Smooth muscle cell (in vitro differentiated cells): ENCODE measurements around the gene SFSWAP. TPM values are rescaled to one million over a fixed set of nuclear protein-coding genes. Genes with fewer than 3 reads are reported as not detected.

Experiments used
- DNase-seq: peaks from one replicate; lab custom pipeline; 2025; ENCODE audit not compliant: unreplicated experiment; lab: John Stamatoyannopoulos, UW
- H2AFZ ChIP-seq: fragments of 200-600 bp; sonication (generic); 2 replicates; pipeline ENCODE4 v1.6.0; 2016; ENCODE audit warnings: antibody characterized with exemption, low read depth, mild to moderate bottlenecking
- H3F3A ChIP-seq: fragments of 200-600 bp; sonication (generic); 2 replicates; pipeline ENCODE4 v1.6.0; 2017; ENCODE audit warnings: antibody characterized with exemption, low read depth
- H3K27ac ChIP-seq: fragments of 200-600 bp; sonication (generic); 2 replicates; pipeline ENCODE4 v1.5.1; 2016; ENCODE audit warnings: low read depth, mild to moderate bottlenecking
- H3K27me3 ChIP-seq: fragments of 200-600 bp; sonication (generic); 2 replicates; pipeline ENCODE4 v1.6.1; 2016; ENCODE audit warnings: low read depth, mild to moderate bottlenecking
- H3K36me3 ChIP-seq: fragments of 200-600 bp; sonication (generic); 2 replicates; pipeline ENCODE4 v1.5.1; 2016; ENCODE audit warnings: low read depth
- H3K4me1 ChIP-seq: fragments of 200-600 bp; sonication (generic); 2 replicates; pipeline ENCODE4 v1.5.1; 2016; ENCODE audit warnings: low read depth
- H3K4me2 ChIP-seq: fragments of 200-600 bp; sonication (generic); 2 replicates; pipeline ENCODE4 v1.6.0; 2016; ENCODE audit warnings: mild to moderate bottlenecking
- H3K4me3 ChIP-seq: fragments of 200-600 bp; sonication (generic); 2 replicates; pipeline ENCODE4 v1.5.1; 2016; ENCODE audit warnings: mild to moderate bottlenecking
- H3K79me2 ChIP-seq: fragments of 200-600 bp; sonication (generic); 2 replicates; pipeline ENCODE4 v1.6.0; 2016; ENCODE audit warnings: low read depth, mild to moderate bottlenecking
- H3K9ac ChIP-seq: fragments of 200-600 bp; sonication (generic); 2 replicates; pipeline ENCODE4 v1.6.0; 2016; ENCODE audit warnings: low read depth
- H3K9me3 ChIP-seq: fragments of 200-600 bp; sonication (generic); replicated peaks from 2 replicates; pipeline ENCODE4 v1.5.1; 2016; ENCODE audit warnings: low read depth
- H4K20me1 ChIP-seq: fragments of 200-600 bp; sonication (generic); 2 replicates; pipeline ENCODE4 v1.6.0; 2016; ENCODE audit warnings: low read depth
- CTCF ChIP-seq: fragments of 200-600 bp; sonication (generic); IDR thresholded peaks from 2 replicates; pipeline ENCODE4 v1.5.1; 2017; ENCODE audit warnings: borderline replicate concordance, mild to moderate bottlenecking, antibody characterized with exemption; ENCODE audit not compliant: insufficient read depth, poor library complexity, severe bottlenecking
- WGBS: methylation state at CpG from one replicate; pipeline ENCODE4 v1.1.7; 2016; ENCODE audit warnings: low lambda C conversion rate; 5-methylcytosine and 5-hydroxymethylcytosine counted together
- polyA plus RNA-seq: library from polyadenylated mRNA; unstranded; fragments of >200 nt; fragmentation: Nextera tagmentation; extraction: Ambion mirVana; gene quantifications from 2 replicates; pipeline ENCODE4 v1.2.1, GENCODE V29; 2016
- total RNA-seq: library from RNA; depleted of rRNA; stranded (reverse); fragments of >200 nt; gene quantifications from 2 replicates; pipeline ENCODE4 v1.2.3, GENCODE V29; 2014

Gene SFSWAP
- total and polyA plus RNA-seq, 2 experiments from 2014 or later = 24.1 to 32.3 TPM

- WGBS = 90% methylated on average over 5 of the region's 5 CpGs
- no peak overlapping the region for H3K4me2 ChIP-seq
- H3K4me3 ChIP-seq = no peak overlapping the region
- no peak overlapping the region for H2AFZ ChIP-seq
- H3K27ac ChIP-seq = no peak overlapping the region
- H3F3A ChIP-seq = no peaks in the 10 kb centered on the region
- no peak for DNase-seq
- H3K9me3 ChIP-seq = no peaks in the 10 kb centered on the region
- H3K27me3 ChIP-seq = peaks cover 5% of the 10 kb centered on the region
- no peaks in the 10 kb centered on the region for H3K4me1 ChIP-seq
- H3K79me2 ChIP-seq = no peaks in the 10 kb centered on the region
- no peak for TF ChIP-seq CTCF
- no peaks in the 10 kb centered on the region for H4K20me1 ChIP-seq
- no peaks in the 10 kb centered on the region for H3K36me3 ChIP-seq
- no peak overlapping the region for H3K9ac ChIP-seq
Observed at GRCh38 chr12:131699434-131699833, 11.5 kb upstream of the SFSWAP start.

- H3K4me1 ChIP-seq = no peaks in the 10 kb centered on the region
- no peak overlapping the region for H3K9ac ChIP-seq
- TF ChIP-seq CTCF = no peak
- DNase-seq = no peak
- H2AFZ ChIP-seq = no peak overlapping the region
- H3K36me3 ChIP-seq = no peaks in the 10 kb centered on the region
- H3K27ac ChIP-seq = no peak overlapping the region
- H3K79me2 ChIP-seq = no peaks in the 10 kb centered on the region
- H3K4me2 ChIP-seq = no peak overlapping the region
- no peaks in the 10 kb centered on the region for H3K9me3 ChIP-seq
- H4K20me1 ChIP-seq = no peaks in the 10 kb centered on the region
- 87% methylated on average over 8 of the region's 8 CpGs for WGBS
- no peaks in the 10 kb centered on the region for H3F3A ChIP-seq
- no peak overlapping the region for H3K4me3 ChIP-seq
- peaks cover 5% of the 10 kb centered on the region for H3K27me3 ChIP-seq
Observed at GRCh38 chr12:131700271-131700670, 10.6 kb upstream of the SFSWAP start.

- Histone ChIP-seq H3K9me3 (no peaks in the 10 kb centered on the region), H3K4me1 (no peaks in the 10 kb centered on the region), H3K4me3 (no peak overlapping the region), H3K4me2 (no peak overlapping the region), H3K79me2 (no peaks in the 10 kb centered on the region), H2AFZ (no peak overlapping the region), H3K27me3 (peaks cover 5% of the 10 kb centered on the region), H3F3A (no peaks in the 10 kb centered on the region), H4K20me1 (no peaks in the 10 kb centered on the region), H3K9ac (no peak overlapping the region), H3K36me3 (no peaks in the 10 kb centered on the region), H3K27ac (no peak overlapping the region)
- 90% methylated on average over 9 of the region's 14 CpGs for WGBS
- TF ChIP-seq CTCF = no peak
- DNase-seq = no peak
Observed at GRCh38 chr12:131701705-131702572, 9.0 kb upstream of the SFSWAP start.

- Histone ChIP-seq H3K27ac (no peak overlapping the region), H3K9me3 (no peaks in the 10 kb centered on the region), H3F3A (no peaks in the 10 kb centered on the region), H3K27me3 (peaks cover 5% of the 10 kb centered on the region), H3K4me1 (no peaks in the 10 kb centered on the region), H3K9ac (no peak overlapping the region), H3K79me2 (no peaks in the 10 kb centered on the region), H3K36me3 (no peaks in the 10 kb centered on the region), H3K4me3 (no peak overlapping the region), H2AFZ (no peak overlapping the region), H3K4me2 (no peak overlapping the region), H4K20me1 (no peaks in the 10 kb centered on the region)
- TF ChIP-seq CTCF = no peak
- 78% methylated on average over 3 of the region's 3 CpGs for WGBS
- DNase-seq = no peak
Observed at GRCh38 chr12:131702573-131702877, 8.4 kb upstream of the SFSWAP start.
